HepG2 (cell line): ENCODE results near the gene RSAD2. TPM values are rescaled to one million over a fixed set of nuclear protein-coding genes. Genes with fewer than 3 reads are reported as not detected.

Source experiments
- ATAC-seq: fragments of 200-7000 bp; cut with Tn5 transposase; 3 replicates; pipeline ENCODE4 v1.9.1; 2020; ENCODE audit warnings: mild to moderate bottlenecking, moderate library complexity
- BruUV-seq: library from RNA; stranded (reverse); fragments of 400-500 nt; replicated peaks from 2 replicates; lab custom pipeline; 2021; lab: Mats Ljungman, UMichigan
- CTCF ChIA-PET: fragments of 300-600 bp; formaldehyde crosslinking; extraction: SDS; loops from one replicate; lab custom pipeline; 2021; ENCODE audit warnings: low total read pairs, inconsistent platforms, low intra/inter-chr PET ratio; lab: Yijun Ruan, JAX
- POLR2A ChIA-PET: fragments of 350-600 bp; sonication (Branson Sonifier 250); formaldehyde crosslinking; loops from one replicate; lab custom pipeline; 2020; ENCODE audit warnings: antibody characterized with exemption, inconsistent platforms; lab: Yijun Ruan, JAX
- DNase-seq: peaks from one replicate; pipeline ENCODE4 v3.0.0-alpha.2; 2015; ENCODE audit warnings: low spot score
- FAIRE-seq: peaks from 3 replicates; lab custom pipeline; 2011; peaks lifted over from hg19 to GRCh38; lab: Jason Lieb, UNC
- H2AFZ ChIP-seq: one replicate; pipeline ENCODE4 v1.6.1; 2011; ENCODE audit warnings: low read length, inconsistent platforms
- H3K27ac ChIP-seq: fragments of 300-600 bp; 3 replicates; pipeline ENCODE4 v1.8.0; 2011; ENCODE audit warnings: mixed run types, mild to moderate bottlenecking, mixed read lengths, low read length, inconsistent platforms; ENCODE audit not compliant: insufficient read depth; ENCODE audit errors: extremely low read length
- H3K27me3 ChIP-seq, 2 experiments: fragments of 200-600 bp in 1 of 2; 2 replicates in 1 of 2; 3 replicates in 1 of 2; pipeline versions ENCODE4 v1.6.0 to v1.8.0; 2011; ENCODE audit warnings: low read length in 2 of 2, mild to moderate bottlenecking in 2 of 2, moderate library complexity in 2 of 2, inconsistent platforms in 1 of 2; ENCODE audit not compliant: insufficient read depth in 2 of 2, control insufficient read depth in 1 of 2
- H3K36me3 ChIP-seq, 2 experiments: fragments of 200-600 bp in 1 of 2; replicated peaks in 1 of 2; 2 replicates in 1 of 2; 3 replicates in 1 of 2; pipeline versions ENCODE4 v1.5.1 to v1.8.0; 2011; ENCODE audit warnings: low read length in 2 of 2, inconsistent platforms in 1 of 2; ENCODE audit not compliant: insufficient read depth in 2 of 2, control insufficient read depth in 1 of 2
- H3K4me1 ChIP-seq: 2 replicates; pipeline ENCODE4 v1.5.1; 2012; ENCODE audit warnings: low read length, inconsistent platforms; ENCODE audit not compliant: insufficient read depth
- H3K4me2 ChIP-seq: 2 replicates; pipeline ENCODE4 v1.6.0; 2011; ENCODE audit warnings: low read depth, low read length, inconsistent platforms
- H3K4me3 ChIP-seq, 3 experiments: fragments of 200-600 bp in 1 of 3; sonication (generic), shearing (Covaris generic) in 1 of 3; replicated peaks in 1 of 3; 2 replicates each; pipeline ENCODE4 v1.5.1; 2011 to 2016; ENCODE audit warnings: low read length in 3 of 3, inconsistent platforms in 2 of 3, low read depth in 2 of 3, mild to moderate bottlenecking in 2 of 3, control low read depth in 1 of 3, mixed read lengths in 1 of 3; ENCODE audit not compliant: insufficient read depth in 1 of 3
- H3K79me2 ChIP-seq: one replicate; pipeline ENCODE4 v1.6.1; 2011; ENCODE audit warnings: low read length, inconsistent platforms; ENCODE audit not compliant: insufficient read depth
- H3K9ac ChIP-seq: 2 replicates; pipeline ENCODE4 v1.6.0; 2011; ENCODE audit warnings: mild to moderate bottlenecking, low read depth, low read length, inconsistent platforms; ENCODE audit not compliant: insufficient read depth
- H3K9me3 ChIP-seq: 2 replicates; pipeline ENCODE4 v1.5.1; 2012; ENCODE audit warnings: mild to moderate bottlenecking, low read length
- H4K20me1 ChIP-seq: 2 replicates; pipeline ENCODE4 v1.6.0; 2011; ENCODE audit warnings: inconsistent platforms, mild to moderate bottlenecking, low read length, moderate library complexity; ENCODE audit not compliant: insufficient read depth
- ATF4 ChIP-seq, 2 experiments: fragments of 450-650 bp in 1 of 2; sonication (generic) in 1 of 2; formaldehyde crosslinking; IDR thresholded peaks; 2 replicates each; pipeline versions ENCODE4 v1.5.0 to v1.8.0; 2020 to 2022; ENCODE audit warnings: mild to moderate bottlenecking in 1 of 2, missing genetic modification reagents in 1 of 2
- FOXJ3 ChIP-seq: sonication (generic); formaldehyde crosslinking; IDR thresholded peaks from 2 replicates; pipeline ENCODE4 v1.4.0; 2020; ENCODE audit warnings: missing genetic modification reagents, mild to moderate bottlenecking, borderline replicate concordance
- RARA ChIP-seq: IDR thresholded peaks from 2 replicates; pipeline ENCODE4 v1.6.1; 2016; ENCODE audit warnings: missing genetic modification reagents, missing compliant biosample characterization
- REXO4 ChIP-seq: sonication (generic); formaldehyde crosslinking; IDR thresholded peaks from 2 replicates; pipeline ENCODE4 v1.8.0; 2022; ENCODE audit warnings: missing genetic modification reagents, mild to moderate bottlenecking, borderline replicate concordance
- ZBTB33 ChIP-seq: sonication (generic); formaldehyde crosslinking; IDR thresholded peaks from 2 replicates; pipeline ENCODE4 v1.4.0; 2020; ENCODE audit warnings: missing genetic modification reagents
- WGBS: methylation state at CpG from one replicate; pipeline ENCODE4 v1.1.6; 2017; ENCODE audit warnings: low lambda C conversion rate; 5-methylcytosine and 5-hydroxymethylcytosine counted together
- in situ Hi-C: cut with HindIII; loops from 2 replicates; pipeline ENCODE4 v1.10.0; 2017; ENCODE audit warnings: low pct_unique_long_range_greater_than_20kb; ENCODE audit not compliant: extremely low pct_ligation_motif_present
- intact Hi-C: fragments of 100-400 bp; cut with micrococcal nuclease; formaldehyde crosslinking; loops from one replicate; pipeline ENCODE4 v1.10.0; 2022; ENCODE audit not compliant: unreplicated experiment
- polyA plus RNA-seq, 8 experiments: library from polyadenylated mRNA; depleted of rRNA in 3 of 8; stranded (reverse) in 7 of 8; unstranded in 1 of 8; fragments of >200 nt; fragmentation: Illumina TruSeq in 4 of 8; extraction: Trizol in 4 of 8; gene quantifications; 2 replicates each; pipeline versions ENCODE4 v1.2.1 to v1.2.3, GENCODE V29; 2011 to 2016; ENCODE audit warnings: low read depth in 4 of 8, missing spikeins in 1 of 8, mixed read lengths in 1 of 8; ENCODE audit not compliant: insufficient read depth in 1 of 8
- total RNA-seq, 5 experiments: library from RNA; depleted of rRNA; stranded (reverse); fragments of >200 nt; fragmentation: Illumina TruSeq; extraction: Trizol; gene quantifications; 2 replicates each; pipeline ENCODE4 v1.2.3, GENCODE V29; 2016; ENCODE audit warnings: low read depth in 1 of 5

The RSAD2 gene
- total and polyA plus RNA-seq, 2 of the 13 experiments (the other 11 are each of a cell fraction or from before 2014, with no cell fraction given): 0.11 TPM; not detected in 1

- Histone ChIP-seq H3K36me3 (no peaks in the 10 kb centered on the region; a peak in 2 of 5 replicates), H3K27ac (no peak overlapping the region), H3K79me2 (peaks cover 11% of the 10 kb centered on the region), H3K4me1 (peaks cover 32% of the 10 kb centered on the region), H3K27me3 (no peaks in the 10 kb centered on the region), H3K9me3 (no peaks in the 10 kb centered on the region), H3K4me2 (0 out of 2 replicates have a peak overlapping the region, but pooled peaks have one; percentile 7), H2AFZ (no peak overlapping the region), H4K20me1 (no peaks in the 10 kb centered on the region; the same call in none of the 2 replicates), H3K9ac (no peak overlapping the region), H3K4me3 (no peak overlapping the region)
- 79% methylated on average over 1 of the region's 1 CpG for WGBS
- CTCF ChIA-PET: no interaction called here
- TF ChIP-seq FOXJ3 (CRISPR knock-in tag) (0 out of 2 replicates have a peak, but pooled peaks have one; percentile 1), REXO4 (CRISPR knock-in tag) (no peak)
- no peak for DNase-seq
- POLR2A ChIA-PET: interaction anchor here (1.4 kb wide), 1 partner anchor 11 kb away, joined by 3 read pairs; no protein-coding TSS in a partner anchor
- BruUV-seq: no TSS peak
- FAIRE-seq: no peak
- intact Hi-C loops: loop anchor here (2.0 kb wide), 1 partner anchor 17 kb away; no protein-coding TSS in a partner anchor
- no peak for ATAC-seq
- in situ Hi-C loops: no loop called here
Observed at GRCh38 chr2:6932206-6932605, 54.6 kb downstream of the RSAD2 start.

GRCh38 chr2:6932828-6933227, 55.3 kb downstream of the RSAD2 start:
- H3K27ac ChIP-seq: no peak overlapping the region
- H3K4me3 ChIP-seq: no peak overlapping the region
- peaks cover 8% of the 10 kb centered on the region for H3K79me2 ChIP-seq
- ATAC-seq: peak; percentile 53
- H3K9me3 ChIP-seq: no peaks in the 10 kb centered on the region
- intact Hi-C loops (loop anchor here (2.0 kb wide), 1 partner anchor 18 kb away; no protein-coding TSS in a partner anchor), in situ Hi-C loops (no loop called here)
- TF ChIP-seq RARA (CRISPR knock-in tag) (no peak), ATF4 (CRISPR knock-in tag; IDR thresholded peaks at IDR 0.05) (0 out of 4 replicates have a peak, but pooled peaks of 1 of the 2 experiments have one; percentile 13), ZBTB33 (0 out of 2 replicates have a peak, but pooled peaks have one; percentile 37)
- CTCF ChIA-PET: no interaction called here
- H4K20me1 ChIP-seq: no peaks in the 10 kb centered on the region; the same call in 1 of the 2 replicates
- peak overlapping the region; percentile 28; the same call in 1 of the 2 replicates for H3K4me2 ChIP-seq
- peak; percentile 59 for DNase-seq
- WGBS: 74% methylated on average over 7 of the region's 7 CpGs
- FAIRE-seq: peak; percentile 21
- peaks cover 27% of the 10 kb centered on the region for H3K4me1 ChIP-seq
- POLR2A ChIA-PET: interaction anchor here (1.1 to 1.4 kb wide), 2 partner anchors 11 to 19 kb away, joined by 3 read pairs; no protein-coding TSS in a partner anchor
- no peak overlapping the region for H2AFZ ChIP-seq
- no TSS peak for BruUV-seq
- no peak overlapping the region for H3K9ac ChIP-seq
- H3K36me3 ChIP-seq: no peaks in the 10 kb centered on the region; a peak in 2 of 5 replicates
- H3K27me3 ChIP-seq: no peaks in the 10 kb centered on the region
